K562 (cell line): ENCODE results near the gene SHISA9. TPM values are rescaled to one million over a fixed set of nuclear protein-coding genes. Genes with fewer than 3 reads are reported as not detected.

ENCODE experiments used
- ATAC-seq: fragments of 200-7000 bp; cut with Tn5 transposase; 3 replicates; pipeline ENCODE4 v1.9.1; 2020; ENCODE audit warnings: moderate library complexity
- BruUV-seq: library from RNA; stranded (reverse); fragments of 400-500 nt; replicated peaks from 2 replicates; lab custom pipeline; 2021; lab: Mats Ljungman, UMichigan
- CTCF ChIA-PET: fragments of 300-600 bp; formaldehyde crosslinking; extraction: SDS; loops from one replicate; lab custom pipeline; 2021; ENCODE audit warnings: low intra/inter-chr PET ratio; lab: Yijun Ruan, JAX
- POLR2A ChIA-PET: fragments of 300-600, 350-650 bp; sonication (Branson Sonifier 250); formaldehyde crosslinking; extraction: SDS; loops from one replicate; lab custom pipeline; 2021; ENCODE audit warnings: antibody characterized with exemption, inconsistent platforms; lab: Yijun Ruan, JAX
- DNase-seq, 4 experiments: peaks; one replicate each; pipeline versions ENCODE4 v3.0.0 to v3.0.0-alpha.2; 2011 to 2018; ENCODE audit warnings: low spot score in 3 of 4, mixed read lengths in 3 of 4; ENCODE audit errors: extremely low read depth in 1 of 4
- FAIRE-seq: peaks from 2 replicates; lab custom pipeline; 2011; peaks lifted over from hg19 to GRCh38; lab: Jason Lieb, UNC
- H2AFZ ChIP-seq: 2 replicates; pipeline ENCODE4 v1.6.0; 2011; ENCODE audit warnings: low read depth, low read length, control low read depth, inconsistent platforms
- H3K27ac ChIP-seq: fragments of 200-600 bp; 3 replicates; pipeline ENCODE4 v1.8.0; 2011; ENCODE audit warnings: low read depth, mild to moderate bottlenecking, control low read depth, inconsistent platforms, low read length, moderate library complexity, mixed read lengths; ENCODE audit errors: extremely low read depth
- H3K27me3 ChIP-seq, 2 experiments: fragments of 300-600 bp in 1 of 2; 2 replicates in 1 of 2; 3 replicates in 1 of 2; pipeline versions ENCODE4 v1.6.0 to v1.8.0; 2011; ENCODE audit warnings: inconsistent platforms in 2 of 2, low read length in 2 of 2, mild to moderate bottlenecking in 1 of 2, mixed read lengths in 1 of 2, moderate library complexity in 1 of 2; ENCODE audit not compliant: control insufficient read depth in 2 of 2, insufficient read depth in 2 of 2
- H3K36me3 ChIP-seq: fragments of 300-600 bp; 3 replicates; pipeline ENCODE4 v1.8.0; 2011; ENCODE audit warnings: mild to moderate bottlenecking, low read length, inconsistent platforms; ENCODE audit not compliant: control insufficient read depth, insufficient read depth
- H3K4me1 ChIP-seq, 2 experiments: fragments of 200-600 bp in 1 of 2; replicated peaks in 1 of 2; 2 replicates in 1 of 2; 3 replicates in 1 of 2; pipeline versions ENCODE4 v1.5.1 to v1.8.0; 2011; ENCODE audit warnings: inconsistent platforms in 2 of 2, low read length in 2 of 2, mild to moderate bottlenecking in 1 of 2, mixed read lengths in 1 of 2, moderate library complexity in 1 of 2; ENCODE audit not compliant: control insufficient read depth in 2 of 2, insufficient read depth in 2 of 2
- H3K4me2 ChIP-seq: 2 replicates; pipeline ENCODE4 v1.6.1; 2011; ENCODE audit warnings: low read length, control low read depth, inconsistent platforms, mixed read lengths; ENCODE audit not compliant: insufficient read depth
- H3K4me3 ChIP-seq: fragments of 200-600 bp; sonication (generic), shearing (Covaris generic); 2 replicates; pipeline ENCODE4 v1.5.1; 2016; ENCODE audit warnings: control low read depth, inconsistent platforms
- H3K79me2 ChIP-seq: fragments of 200-600 bp; 3 replicates; pipeline ENCODE4 v1.8.0; 2011; ENCODE audit warnings: low read length, inconsistent platforms; ENCODE audit not compliant: control insufficient read depth, insufficient read depth
- H3K9ac ChIP-seq, 2 experiments: 2 replicates each; pipeline versions ENCODE4 v1.6.0 to v1.6.1; 2011; ENCODE audit warnings: low read depth in 2 of 2, low read length in 2 of 2, control low read depth in 1 of 2, inconsistent platforms in 1 of 2, mild to moderate bottlenecking in 1 of 2, mixed read lengths in 1 of 2; ENCODE audit not compliant: insufficient read depth in 1 of 2
- H3K9me1 ChIP-seq: one replicate; pipeline ENCODE4 v1.6.0; 2011; ENCODE audit warnings: inconsistent platforms, mild to moderate bottlenecking, low read length, moderate library complexity; ENCODE audit not compliant: control insufficient read depth, insufficient read depth
- H3K9me3 ChIP-seq: replicated peaks from 2 replicates; pipeline ENCODE4 v1.5.1; 2011; ENCODE audit warnings: low read depth, low read length, inconsistent platforms; ENCODE audit not compliant: control insufficient read depth, insufficient read depth
- H4K20me1 ChIP-seq: replicated peaks from 2 replicates; pipeline ENCODE4 v1.6.1; 2011; ENCODE audit warnings: low read length, inconsistent platforms, mixed read lengths; ENCODE audit not compliant: control insufficient read depth, insufficient read depth
- ATF1 ChIP-seq, 2 experiments: fragments of 450-650 bp in 1 of 2; IDR thresholded peaks; 2 replicates each; pipeline ENCODE4 v1.6.1; 2016; ENCODE audit warnings: missing compliant biosample characterization in 1 of 2, missing genetic modification characterization in 1 of 2
- HNRNPH1 ChIP-seq: fragments of 200-400 bp; formaldehyde crosslinking; optimal IDR thresholded peaks from 2 replicates; pipeline ENCODE3; 2017; ENCODE audit warnings: low read depth, mild to moderate bottlenecking, low read length, moderate library complexity
- RFX1 ChIP-seq: fragments of 450-650 bp; IDR thresholded peaks from 2 replicates; pipeline ENCODE4 v1.6.1; 2016; ENCODE audit warnings: mild to moderate bottlenecking, moderate library complexity
- SMARCE1 ChIP-seq: fragments of 450-650 bp; IDR thresholded peaks from 2 replicates; pipeline ENCODE4 v1.7.1; 2016; ENCODE audit warnings: mild to moderate bottlenecking
- WGBS: fragments of 100-300 bp; shearing (Covaris generic); methylation state at CpG from one replicate; pipeline ENCODE4 v1.1.6; 2016; ENCODE audit warnings: low coverage, mixed read lengths; ENCODE audit not compliant: insufficient coverage; ENCODE audit errors: missing lambda C conversion rate; 5-methylcytosine and 5-hydroxymethylcytosine counted together
- in situ Hi-C: fragments of 300-500 bp; cut with MboI; formaldehyde crosslinking; loops from 4 replicates; pipeline ENCODE4 v1.15.0; 2018; ENCODE audit warnings: inconsistent platforms, mixed read lengths
- intact Hi-C: fragments of 100-400 bp; cut with micrococcal nuclease; formaldehyde crosslinking; loops from 2 replicates; pipeline ENCODE4 v1.14.2; 2022
- polyA plus RNA-seq, 8 experiments: library from polyadenylated mRNA; depleted of rRNA in 4 of 8; stranded (reverse) in 5 of 8; unstranded in 3 of 8; fragments of >200 nt; fragmentation: Nextera tagmentation in 2 of 8; fragmentation: Illumina TruSeq in 1 of 8; extraction: Ambion mirVana in 2 of 8; extraction: Trizol in 1 of 8; gene quantifications; 2 replicates each; pipeline versions ENCODE4 v1.2.1 to v1.2.3, GENCODE V29; 2011 to 2014; ENCODE audit warnings: inconsistent platforms in 1 of 8, missing spikeins in 1 of 8
- total RNA-seq, 7 experiments: library from RNA; depleted of rRNA in 6 of 7; stranded (reverse); fragments of >200 nt in 6 of 7; fragmentation: Illumina TruSeq in 2 of 7; extraction: Trizol in 2 of 7; gene quantifications; 2 replicates each; pipeline versions ENCODE4 v1.2.1 to v1.2.3, GENCODE V29; 2011 to 2021; ENCODE audit warnings: low replicate concordance in 1 of 7
- TF ChIP-seq, protein P1 (sequence below): sonication (generic); formaldehyde crosslinking; IDR thresholded peaks from 2 replicates; pipeline ENCODE4 v1.8.0; 2022; ENCODE audit warnings: missing genetic modification reagents, mild to moderate bottlenecking, borderline replicate concordance

SHISA9 gene
- total and polyA plus RNA-seq, 9 of the 15 experiments (the other 6 are each of a cell fraction or from before 2014, with no cell fraction given), result under 0.01 to 0.16 (median 0.01) TPM; not detected in 6

DNA sequence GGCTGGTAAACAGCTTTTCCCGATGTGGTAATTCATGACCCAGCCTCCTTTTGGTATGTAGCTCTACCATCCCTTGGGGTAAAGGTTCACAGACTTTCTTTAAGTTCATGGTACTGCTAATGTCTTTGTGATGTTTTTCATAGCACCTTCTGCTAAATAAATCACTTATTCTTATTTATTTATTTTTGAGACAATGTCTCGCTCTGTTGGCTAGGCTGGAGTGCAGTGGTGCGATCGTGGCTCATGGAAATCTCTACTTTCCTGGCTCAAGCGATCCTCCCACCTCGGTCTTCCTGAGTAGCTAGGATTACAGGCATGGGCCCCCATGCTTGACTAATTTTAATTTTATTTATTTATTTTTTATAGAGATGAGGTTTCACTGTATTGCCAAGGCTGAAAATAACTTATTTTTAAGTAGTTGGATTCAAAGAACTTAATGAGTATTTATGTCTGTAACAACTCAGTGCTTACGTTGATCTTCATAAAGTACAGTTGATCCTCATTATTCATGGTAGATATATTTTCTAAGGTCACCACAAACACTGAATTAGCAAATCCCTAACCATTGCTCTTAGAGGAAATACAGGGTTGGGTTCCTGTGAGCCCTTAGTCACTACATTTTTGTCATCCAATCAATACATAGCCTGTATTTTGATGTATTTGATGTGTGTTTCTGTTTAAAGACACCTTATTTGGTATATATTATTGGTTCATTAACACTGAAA, 97.1 kb downstream of the SHISA9 start:
- Histone ChIP-seq H3K9ac (no peak overlapping the region), H3K4me3 (no peak overlapping the region), H3K4me2 (no peak overlapping the region), H3K27me3 (no peaks in the 10 kb centered on the region; a peak in 1 of 5 replicates), H3K4me1 (no peaks in the 10 kb centered on the region), H3K79me2 (no peaks in the 10 kb centered on the region), H2AFZ (no peak overlapping the region), H3K36me3 (no peaks in the 10 kb centered on the region), H4K20me1 (no peaks in the 10 kb centered on the region), H3K27ac (no peak overlapping the region), H3K9me3 (no peaks in the 10 kb centered on the region), H3K9me1 (no peaks in the 10 kb centered on the region)
- DNase-seq (no peak), ATAC-seq (no peak), FAIRE-seq (no peak)
- ChIA-PET POLR2A (interaction anchor here (0.8 to 1.5 kb wide), 2 partner anchors 19 to 35 kb away, joined by 3 to 4 read pairs; no protein-coding TSS in a partner anchor), CTCF (no interaction called here)
- in situ Hi-C loops (no loop called here), intact Hi-C loops (no loop called here)
- no peak for TF ChIP-seq SMARCE1
- TF ChIP-seq, protein P1, sequence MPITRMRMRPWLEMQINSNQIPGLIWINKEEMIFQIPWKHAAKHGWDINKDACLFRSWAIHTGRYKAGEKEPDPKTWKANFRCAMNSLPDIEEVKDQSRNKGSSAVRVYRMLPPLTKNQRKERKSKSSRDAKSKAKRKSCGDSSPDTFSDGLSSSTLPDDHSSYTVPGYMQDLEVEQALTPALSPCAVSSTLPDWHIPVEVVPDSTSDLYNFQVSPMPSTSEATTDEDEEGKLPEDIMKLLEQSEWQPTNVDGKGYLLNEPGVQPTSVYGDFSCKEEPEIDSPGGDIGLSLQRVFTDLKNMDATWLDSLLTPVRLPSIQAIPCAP (CRISPR knock-in tag), result no peak
- BruUV-seq, result no TSS peak
- WGBS, result 0% methylated on average over 7 of the region's 7 CpGs

DNA sequence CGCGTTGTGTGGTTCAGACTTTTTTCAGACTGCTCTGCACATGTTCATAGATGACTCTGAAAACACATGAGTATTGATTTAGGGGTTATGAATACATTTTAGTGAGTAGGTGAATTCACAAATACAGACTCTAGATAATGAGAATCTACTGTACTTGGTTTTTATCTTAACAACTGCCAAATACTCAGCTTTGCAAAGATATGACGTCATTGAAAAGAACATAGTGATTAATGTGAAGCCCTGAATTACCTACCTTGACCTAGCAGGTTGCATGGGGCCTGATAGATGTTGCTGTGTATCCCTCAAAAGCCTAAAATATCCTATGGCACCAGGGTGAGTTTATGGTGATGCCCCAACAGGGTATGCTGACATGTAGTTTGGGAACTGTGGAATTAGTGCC, 98.0 kb downstream of the SHISA9 start:
- FAIRE-seq, result no peak
- in situ Hi-C loops, result no loop called here
- TF ChIP-seq HNRNPH1, result no peak
- no peak for TF ChIP-seq ATF1 (CRISPR knock-in tag; IDR thresholded peaks at IDR 0.05)
- TF ChIP-seq ATF1 (tag; IDR thresholded peaks at IDR 0.05), result peak; percentile 27; the same call in 1 of the 2 replicates
- TF ChIP-seq RFX1, result no peak

More for the DNA sequence above, 98.0 kb downstream of the SHISA9 start:
- no peak for ATAC-seq
- Histone ChIP-seq H2AFZ (no peak overlapping the region), H3K9me1 (no peaks in the 10 kb centered on the region), H3K36me3 (no peaks in the 10 kb centered on the region), H3K79me2 (no peaks in the 10 kb centered on the region), H4K20me1 (no peaks in the 10 kb centered on the region), H3K27ac (no peak overlapping the region), H3K4me3 (no peak overlapping the region), H3K9me3 (no peaks in the 10 kb centered on the region), H3K4me2 (no peak overlapping the region), H3K9ac (no peak overlapping the region), H3K4me1 (no peaks in the 10 kb centered on the region), H3K27me3 (no peaks in the 10 kb centered on the region; a peak in 1 of 5 replicates)
- no peak for DNase-seq
- POLR2A ChIA-PET, result interaction anchor here (0.8 kb wide), 1 partner anchor 35 kb away, joined by 3 read pairs; no protein-coding TSS in a partner anchor
- BruUV-seq, result no TSS peak
- CTCF ChIA-PET, result no interaction called here
- 4% methylated on average over 3 of the region's 3 CpGs for WGBS
- intact Hi-C loops, result no loop called here
